ENCODE data around the gene VPS18.

Gene VPS18

DNA sequence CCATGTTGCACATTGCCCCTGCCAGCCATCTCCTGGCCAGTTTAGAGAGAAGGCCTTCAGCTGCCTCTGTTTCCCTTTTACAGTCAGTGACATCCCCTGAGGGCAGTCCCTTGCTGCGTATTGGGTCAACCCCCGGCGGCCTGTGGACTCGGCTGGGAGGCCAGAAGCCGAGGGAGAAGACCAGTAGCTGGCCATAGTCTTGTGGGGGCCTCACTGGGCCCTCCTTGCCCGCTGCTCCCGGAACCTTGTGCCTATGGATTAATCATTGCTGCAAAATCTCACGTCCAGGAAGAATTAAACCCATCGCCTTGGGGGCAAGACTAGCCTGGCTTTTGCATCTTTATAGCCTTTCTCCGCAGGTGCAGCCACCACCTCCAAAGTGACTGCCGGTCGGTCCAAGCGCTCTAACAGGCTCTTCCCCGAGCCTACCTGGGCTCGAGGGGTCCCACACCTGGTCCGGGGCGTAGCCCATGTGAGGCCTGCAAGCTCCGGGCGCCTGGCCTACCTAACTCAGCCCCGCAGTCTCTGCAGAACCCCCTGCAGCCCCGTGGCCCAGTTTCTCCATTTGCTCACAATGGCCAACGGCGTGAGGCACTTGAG lies 58.2 kb downstream of the VPS18 start:
- CTCF ChIA-PET = interaction anchor here (1.0 to 6.7 kb wide), 7 partner anchors 11 to 278 kb away, joined by 3 to 115 read pairs (median 4); partner anchors contain the start of genes CHP1, DLL4, EXD1 and VPS18
- H3K4me3 ChIP-seq (ENCODE audit: low read depth, low read length) = peak overlapping the region; percentile 96
- POLR2A ChIA-PET = interaction anchor here (0.7 to 3.7 kb wide), 12 partner anchors 11 to 279 kb away, joined by 3 to 54 read pairs (median 6); partner anchors contain the start of genes CHP1, DLL4, EXD1 and VPS18
- TF ChIP-seq CTCF (IDR thresholded peaks at IDR 0.05; ENCODE audit: insufficient read depth, low read length, missing control alignments) = no peak
- no peak for DNase-seq (ENCODE audit: low read depth, low spot score)

GRCh38 chr15:40952901-40953712 lies 58.9 kb downstream of the VPS18 start, which contains the start of gene CHAC1:
CHAC1 (plus strand) TSS chr15:40953471; CDS start chr15:40953584, 113 bp downstream.
- no peak for TF ChIP-seq CTCF (IDR thresholded peaks at IDR 0.05; ENCODE audit: insufficient read depth, low read length, missing control alignments)
- peak within 1 kb of the TSS; percentile 96 for H3K4me3 ChIP-seq (ENCODE audit: low read depth, low read length)
- DNase-seq (ENCODE audit: low read depth, low spot score) = peak; percentile 86
- ChIA-PET POLR2A (interaction anchor here (0.5 to 3.7 kb wide), 22 partner anchors 10 to 278 kb away, joined by 3 to 54 read pairs (median 4); partner anchors contain the start of genes CHP1, DLL4, EXD1 and VPS18), CTCF (interaction anchor here (0.7 to 6.7 kb wide), 10 partner anchors 11 to 277 kb away, joined by 3 to 115 read pairs (median 4); partner anchors contain the start of genes CHP1, DLL4, EXD1 and VPS18)
